OCI-LY3 (cell line): Measurements from ENCODE around the gene CFAP74.

Experiments used
- CTCF ChIP-seq: fragments of 200-600, 300-600 bp; sonication (generic); IDR thresholded peaks from 2 replicates; pipeline ENCODE4 v1.5.1; 2014; ENCODE audit warnings: antibody characterized with exemption, low read length, low read depth
- EZH2phosphoT487 ChIP-seq: fragments of 200-600 bp; shearing (Covaris generic); IDR thresholded peaks from 2 replicates; pipeline ENCODE4 v1.6.1; 2018; ENCODE audit warnings: antibody characterized with exemption, mixed run types, low read depth

GRCh38 chr1:1969505-1969900 lies 34.1 kb downstream of the CFAP74 start:
- TF ChIP-seq CTCF (no peak), EZH2phosphoT487 (no peak)
